CD4-positive, alpha-beta T cell treated with Interleukin-15 for 4 hours (primary cell): ENCODE measurements around the gene VASH1.
A peak's percentile ranks its signal among the peaks of the same experiment; 100 is the strongest.

Experiments
- DNase-seq: peaks from one replicate; pipeline ENCODE4 v3.0.0-alpha.2; 2020; ENCODE audit warnings: low spot score

Gene VASH1

DNA sequence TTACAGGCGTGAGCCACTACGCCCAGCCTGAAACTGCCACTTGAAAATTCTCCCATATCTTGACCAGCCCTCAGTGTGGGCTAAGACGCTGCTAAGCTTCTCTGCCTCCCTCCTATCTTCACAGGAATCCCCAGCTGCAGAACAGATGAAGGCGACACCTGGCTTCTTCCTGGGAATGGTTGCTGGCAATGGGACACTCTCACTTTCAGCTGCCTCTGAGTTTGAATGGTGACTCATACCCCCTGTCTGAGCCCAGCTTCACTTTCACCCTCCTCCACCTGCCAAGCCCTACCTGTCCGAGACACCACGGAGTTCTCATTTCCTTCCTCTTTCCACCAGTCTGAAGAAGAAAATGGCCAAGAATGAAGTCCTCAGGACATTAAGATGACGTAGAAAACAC is 18.3 kb upstream of the VASH1 start:
- no peak for DNase-seq

DNA sequence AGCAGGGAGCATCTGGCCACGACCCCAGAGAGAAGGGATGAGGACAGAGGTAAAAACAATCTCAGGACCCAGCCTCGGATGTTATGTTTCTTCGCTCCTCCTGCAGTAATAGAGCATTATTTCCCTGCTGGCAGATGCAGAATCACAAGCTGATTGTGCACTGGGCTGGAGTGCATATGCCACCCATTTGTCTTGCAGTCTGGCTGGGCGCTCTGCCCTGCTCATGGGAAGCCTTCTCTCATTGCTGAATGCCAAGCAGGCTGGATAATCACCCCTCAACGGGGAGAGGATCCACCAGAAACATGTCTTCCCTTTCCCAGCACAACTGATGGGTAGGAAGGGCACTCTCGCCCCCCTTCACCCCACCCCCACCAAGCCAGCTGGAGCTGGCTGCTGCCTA is 8.5 kb upstream of the VASH1 start:
- no peak for DNase-seq

DNA sequence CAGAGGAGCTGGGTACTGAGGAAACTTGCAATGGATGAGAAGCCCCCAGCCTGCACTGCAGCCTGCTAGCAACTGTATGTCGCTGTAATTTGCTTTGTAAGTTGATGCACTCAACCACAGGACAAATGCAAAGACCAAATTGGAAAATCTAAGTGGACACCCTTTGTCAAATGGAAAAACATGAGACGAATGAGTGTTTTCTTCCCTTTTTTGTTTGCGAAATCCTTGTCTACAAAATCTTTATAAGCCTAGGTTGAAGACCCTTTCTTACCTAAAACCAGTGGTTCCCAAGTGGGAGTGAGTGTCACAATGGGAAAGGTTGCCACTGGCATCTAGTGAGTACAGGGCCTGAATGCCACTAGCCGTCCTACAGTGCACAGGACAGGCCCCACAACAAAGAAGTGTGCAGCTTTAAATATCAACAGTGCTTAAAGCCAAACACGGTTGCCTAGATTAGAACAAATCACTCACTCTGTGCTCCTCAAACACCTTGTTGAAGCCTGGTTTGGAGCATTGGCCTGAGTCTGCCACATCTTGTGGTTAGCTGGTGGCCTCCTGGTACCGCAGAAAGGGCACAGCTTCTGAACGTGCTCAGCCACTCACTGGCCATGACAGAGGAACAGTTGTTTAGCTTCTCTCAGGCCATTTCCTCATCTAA is 7.6 kb upstream of the VASH1 start:
- no peak for DNase-seq

DNA sequence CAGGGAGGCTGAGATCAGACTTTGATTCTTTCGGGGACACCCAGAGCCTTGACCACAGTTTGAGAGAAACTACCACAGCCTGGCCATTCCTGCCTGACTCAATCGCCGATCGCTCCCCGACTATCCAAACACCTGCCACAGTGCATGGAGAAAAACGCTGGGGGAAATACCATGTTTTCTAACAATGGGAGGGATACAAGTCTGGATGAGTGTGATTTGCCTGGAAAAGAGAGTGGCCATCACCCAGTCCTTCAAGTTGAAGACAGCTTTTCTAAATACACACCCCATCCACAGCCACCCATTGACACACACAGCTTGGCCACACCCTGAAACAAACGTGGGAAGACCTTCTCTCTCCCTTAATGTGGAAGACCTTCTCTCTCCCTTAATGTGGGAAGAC is 6.7 kb upstream of the VASH1 start:
- DNase-seq: no peak

DNA sequence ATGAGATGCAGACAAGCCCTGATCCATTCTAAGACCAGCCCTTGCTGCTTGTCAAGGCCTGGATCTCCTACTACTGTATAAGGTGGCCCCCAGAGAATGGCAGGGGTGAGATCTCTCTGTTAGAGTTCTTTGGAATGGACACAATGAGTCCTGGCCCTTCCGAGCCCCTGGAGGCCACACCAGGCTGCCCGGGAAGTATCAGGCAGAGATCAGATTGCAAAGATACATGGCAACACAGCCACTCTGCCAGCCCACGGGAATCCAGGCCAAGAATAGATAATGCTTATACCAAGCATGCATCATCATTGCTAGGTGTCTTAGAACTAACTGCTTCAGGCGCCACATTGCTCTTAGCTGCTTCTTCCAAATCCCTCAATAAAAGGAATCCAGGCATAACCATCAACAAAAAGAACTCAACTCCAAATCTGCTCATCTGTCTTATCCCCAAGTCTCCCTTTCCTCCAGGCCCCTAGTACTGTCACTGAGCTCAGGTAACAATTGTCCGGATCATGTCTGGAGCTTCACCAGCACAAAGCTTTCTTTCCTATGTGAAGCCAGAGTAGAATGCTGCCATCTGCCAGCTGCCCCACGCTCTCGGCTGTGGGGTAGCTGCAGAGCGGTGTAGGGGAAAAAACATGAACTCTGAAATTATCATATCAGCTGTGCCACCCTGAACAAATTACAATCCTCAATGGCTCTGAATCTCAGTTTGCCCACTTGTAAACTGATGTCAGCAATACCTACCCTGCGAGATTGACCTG is 5.5 kb upstream of the VASH1 start:
- no peak for DNase-seq

DNA sequence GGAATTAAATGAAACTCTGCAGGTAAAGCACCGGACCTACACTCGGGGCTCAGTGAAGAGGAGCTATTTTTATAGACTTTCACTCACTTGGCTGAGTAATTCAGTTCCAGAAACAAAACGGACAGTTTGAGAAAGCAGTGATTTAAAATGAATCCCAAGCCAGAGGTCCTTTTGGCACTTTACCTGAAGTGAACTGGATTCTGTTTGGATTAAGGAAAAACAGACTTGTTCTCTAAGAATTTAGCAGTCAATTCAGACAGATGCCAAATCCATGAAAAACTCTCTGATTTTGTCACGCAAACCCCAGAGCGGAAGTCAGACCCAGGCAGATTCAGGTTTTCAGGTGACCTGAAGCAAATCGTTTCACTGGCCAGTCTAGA is 4.9 kb upstream of the VASH1 start:
- no peak for DNase-seq

DNA sequence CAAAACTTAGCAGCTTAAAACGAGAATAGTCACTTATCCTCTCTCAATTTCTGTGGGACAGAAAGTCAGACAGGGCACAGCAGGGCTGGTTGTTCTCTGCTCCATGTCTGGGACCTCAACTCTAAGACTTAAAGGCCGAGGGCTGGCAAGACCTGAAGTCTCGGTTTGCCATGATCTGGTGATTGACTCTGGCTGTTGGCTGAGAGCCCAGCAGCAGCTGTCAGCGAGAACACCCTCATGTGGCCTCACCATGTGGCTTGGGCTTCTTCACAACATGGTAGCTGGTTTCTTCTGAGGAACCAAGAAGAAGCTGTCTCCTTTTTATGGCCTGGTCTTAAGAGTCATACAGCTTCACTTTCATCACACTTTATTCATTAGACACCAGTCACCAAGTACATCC is 1.7 kb upstream of the VASH1 start:
- no peak for DNase-seq

DNA sequence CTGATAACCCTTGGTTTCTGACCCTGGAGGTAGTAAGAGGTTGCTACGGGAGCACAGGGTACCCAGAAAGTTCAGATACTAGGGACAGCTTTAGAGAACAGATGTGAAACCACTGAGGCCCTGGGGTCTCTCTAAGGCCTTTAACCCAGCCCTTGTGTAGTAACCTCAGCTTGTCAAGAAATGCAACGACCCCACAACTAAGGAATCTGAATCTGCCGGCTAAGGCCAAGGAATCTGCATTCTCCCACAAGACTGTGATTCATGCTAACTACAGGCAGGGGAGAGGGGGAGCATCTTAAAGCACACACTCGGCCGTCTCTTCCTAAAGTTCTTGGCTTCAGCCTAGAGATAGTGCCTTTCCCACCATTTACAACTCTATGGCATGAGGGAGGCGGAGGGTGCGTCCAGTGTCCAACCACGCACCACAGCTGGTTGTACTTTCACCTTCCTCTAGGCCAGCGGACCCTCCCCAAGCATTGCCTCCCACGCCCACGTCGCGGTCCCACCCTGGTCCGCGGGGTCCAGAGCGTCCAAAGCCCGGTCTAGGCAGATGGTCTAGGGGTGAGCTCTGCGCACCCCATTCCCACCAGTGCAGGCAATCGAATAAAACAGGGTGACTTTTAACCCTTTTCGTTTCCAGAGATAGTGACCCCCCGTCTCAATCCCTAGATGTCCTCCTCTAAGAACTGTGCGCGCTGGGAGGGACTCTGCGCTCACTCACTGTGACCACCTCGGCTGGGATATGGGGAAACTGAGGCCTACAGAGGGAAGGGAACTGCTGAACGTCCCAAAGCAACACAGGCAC is 735 bp upstream of the VASH1 start:
- DNase-seq: no peak

DNA sequence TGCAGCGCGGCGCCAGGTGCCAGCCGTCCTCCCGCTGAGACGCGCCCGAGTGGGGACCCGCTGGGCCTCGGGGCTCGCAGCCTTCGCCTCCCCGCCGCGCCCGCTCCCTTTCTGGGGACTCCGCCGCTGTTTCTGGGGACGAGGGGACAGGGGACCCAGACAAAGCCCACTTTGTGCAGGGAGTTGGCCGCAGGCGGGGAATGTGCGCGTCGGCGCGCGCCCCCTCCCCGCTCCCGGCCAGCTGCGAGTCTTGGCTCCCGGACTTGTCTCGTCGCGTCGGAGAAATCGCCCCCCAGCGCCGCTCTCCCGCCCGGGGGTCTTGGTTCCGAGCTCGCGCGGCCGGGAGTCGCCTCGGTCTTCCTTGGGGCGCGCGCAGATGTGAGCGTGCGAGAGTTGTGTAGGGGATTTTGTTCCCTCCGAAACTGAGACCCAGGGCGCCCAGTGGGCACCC is 717 bp downstream of the VASH1 start:
- DNase-seq: no peak

DNA sequence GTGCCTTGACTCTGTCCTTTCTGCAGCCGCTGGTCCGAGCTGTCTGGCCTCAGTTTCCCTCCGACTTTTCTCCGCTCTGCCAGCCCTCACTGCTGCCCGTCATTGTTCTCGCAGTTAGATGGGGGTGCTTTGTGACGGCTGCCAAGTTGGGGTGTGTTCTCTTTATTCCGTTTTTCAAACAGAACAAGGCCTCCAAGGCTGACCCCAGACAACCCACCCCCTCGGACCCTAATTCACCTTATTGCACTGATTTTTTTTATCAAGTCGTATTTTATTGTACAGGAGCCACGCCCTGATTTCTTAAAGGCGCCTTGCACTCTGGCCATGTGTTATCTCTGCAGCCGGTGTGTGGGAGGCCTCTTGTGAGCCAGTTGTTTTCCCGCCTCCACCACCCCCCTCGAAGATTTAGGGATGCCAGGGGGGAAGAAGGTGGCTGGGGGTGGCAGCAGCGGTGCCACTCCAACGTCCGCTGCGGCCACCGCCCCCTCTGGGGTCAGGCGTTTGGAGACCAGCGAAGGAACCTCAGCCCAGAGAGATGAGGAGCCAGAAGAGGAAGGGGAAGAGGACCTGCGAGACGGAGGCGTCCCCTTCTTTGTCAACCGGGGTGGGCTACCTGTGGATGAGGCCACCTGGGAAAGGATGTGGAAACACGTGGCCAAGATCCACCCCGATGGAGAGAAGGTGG is 1.3 kb downstream of the VASH1 start:
- DNase-seq: no peak

DNA sequence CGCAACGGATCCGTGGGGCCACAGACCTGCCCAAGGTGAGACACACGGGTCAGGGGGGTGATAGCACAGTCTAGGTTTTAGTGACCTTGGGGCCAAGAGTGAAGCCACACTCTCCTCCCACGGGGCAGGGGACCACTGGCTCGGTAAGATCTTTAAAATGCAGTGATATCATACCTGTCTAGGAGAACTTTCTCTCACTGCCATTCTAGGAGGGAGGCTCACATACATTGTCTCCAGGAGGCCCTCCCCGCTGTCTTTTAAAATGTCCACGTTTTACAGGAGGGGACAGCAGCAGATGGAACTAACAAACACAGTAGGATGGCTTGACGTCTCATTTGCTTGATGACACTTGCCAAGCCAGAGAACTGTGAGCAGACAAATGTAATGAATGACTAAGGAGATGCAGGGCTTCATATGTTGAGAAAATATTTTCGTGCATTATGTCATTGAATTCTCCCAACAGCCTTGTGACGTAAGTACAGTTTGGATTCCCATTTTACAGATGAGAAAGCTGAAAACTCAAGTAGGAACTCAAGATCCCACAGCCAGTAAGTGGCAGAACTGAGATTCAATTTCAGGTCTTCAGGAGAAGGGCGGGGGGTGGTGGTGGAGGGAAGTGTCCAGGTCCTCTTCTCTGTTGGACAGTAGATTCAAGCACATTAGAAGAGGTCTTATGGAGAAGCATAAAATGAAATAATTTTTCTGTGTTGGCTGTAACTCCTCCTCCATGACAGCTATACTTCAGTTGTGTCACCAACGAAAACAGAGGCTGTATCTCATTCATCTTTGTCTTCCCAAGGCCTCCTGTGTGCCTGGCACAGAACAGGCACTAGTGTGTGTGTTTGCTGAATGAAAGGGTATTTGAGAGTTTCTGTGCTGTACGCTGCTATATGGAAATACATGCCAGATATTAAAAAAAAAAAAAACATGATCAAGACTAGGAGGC is 2.1 kb downstream of the VASH1 start:
- no peak for DNase-seq

DNA sequence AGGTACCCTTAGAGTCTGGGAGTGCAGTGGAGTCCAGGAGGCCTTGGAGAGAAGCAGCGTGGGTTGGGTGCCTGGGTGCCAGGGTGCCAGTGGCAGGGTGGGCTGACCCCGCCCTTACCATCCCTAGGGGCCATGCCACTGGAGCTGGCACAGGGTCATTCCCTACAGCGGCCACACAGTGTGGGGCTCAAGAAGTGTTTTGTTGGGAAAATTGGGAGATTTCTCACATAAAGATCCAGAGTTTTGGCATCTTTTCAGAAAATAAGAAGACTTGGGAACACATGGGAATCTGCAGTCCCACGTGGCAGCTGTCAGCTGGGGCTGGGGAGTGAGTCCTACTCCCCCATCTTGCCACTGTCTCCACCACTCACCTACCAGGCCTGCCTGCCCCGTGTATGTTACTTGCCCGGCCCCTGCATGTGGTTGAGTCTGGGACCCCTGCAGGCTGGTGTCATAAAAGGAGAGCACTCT is 4.2 kb downstream of the VASH1 start:
- no peak for DNase-seq

DNA sequence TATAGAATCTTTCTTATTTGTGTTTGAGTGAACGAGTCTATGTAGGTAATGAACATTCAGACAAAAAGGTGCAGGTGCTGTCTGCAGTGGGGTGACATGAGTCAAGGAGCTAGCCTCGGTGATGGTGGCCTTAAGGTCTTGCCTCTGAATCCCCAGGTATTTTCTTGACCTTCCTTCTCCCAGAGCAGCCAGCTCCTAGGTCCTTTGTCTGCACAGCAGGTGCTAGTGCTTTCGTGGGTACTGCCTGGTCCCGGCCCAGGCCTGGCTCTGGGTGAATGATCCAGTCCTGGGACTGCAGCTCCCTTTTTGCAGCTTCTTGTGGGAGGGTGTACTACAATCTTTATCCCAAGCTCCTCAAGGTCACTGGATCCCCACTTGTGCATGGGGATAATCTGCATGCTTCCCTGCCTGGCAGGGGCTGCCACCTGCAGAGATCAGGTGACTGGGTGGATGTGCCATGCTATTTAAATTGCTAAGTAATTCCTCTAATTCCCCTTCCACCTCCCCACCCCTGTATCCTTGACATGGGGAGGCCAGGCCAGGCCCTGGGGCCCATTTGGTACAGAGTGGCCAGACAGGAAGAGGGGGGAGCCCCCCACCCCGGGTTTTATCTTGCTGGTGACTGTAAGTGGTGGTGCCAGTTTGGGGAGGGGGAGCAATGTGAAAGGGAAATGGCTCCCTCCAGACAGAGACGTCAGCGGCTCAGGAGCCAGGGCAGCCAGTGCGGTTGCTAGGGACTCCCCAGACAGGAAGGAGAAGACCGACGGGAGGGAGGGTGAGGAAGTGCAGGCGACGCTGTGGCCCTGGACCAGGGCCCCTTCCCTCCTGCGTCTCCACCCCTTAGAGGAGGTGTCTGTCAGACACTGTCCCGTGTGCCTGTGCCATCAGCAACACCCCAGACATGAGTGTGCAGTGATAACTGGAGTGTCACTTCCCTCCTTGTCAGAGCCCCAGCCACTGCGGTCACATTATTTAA is 6.7 kb downstream of the VASH1 start:
- peak; percentile 85 for DNase-seq

DNA sequence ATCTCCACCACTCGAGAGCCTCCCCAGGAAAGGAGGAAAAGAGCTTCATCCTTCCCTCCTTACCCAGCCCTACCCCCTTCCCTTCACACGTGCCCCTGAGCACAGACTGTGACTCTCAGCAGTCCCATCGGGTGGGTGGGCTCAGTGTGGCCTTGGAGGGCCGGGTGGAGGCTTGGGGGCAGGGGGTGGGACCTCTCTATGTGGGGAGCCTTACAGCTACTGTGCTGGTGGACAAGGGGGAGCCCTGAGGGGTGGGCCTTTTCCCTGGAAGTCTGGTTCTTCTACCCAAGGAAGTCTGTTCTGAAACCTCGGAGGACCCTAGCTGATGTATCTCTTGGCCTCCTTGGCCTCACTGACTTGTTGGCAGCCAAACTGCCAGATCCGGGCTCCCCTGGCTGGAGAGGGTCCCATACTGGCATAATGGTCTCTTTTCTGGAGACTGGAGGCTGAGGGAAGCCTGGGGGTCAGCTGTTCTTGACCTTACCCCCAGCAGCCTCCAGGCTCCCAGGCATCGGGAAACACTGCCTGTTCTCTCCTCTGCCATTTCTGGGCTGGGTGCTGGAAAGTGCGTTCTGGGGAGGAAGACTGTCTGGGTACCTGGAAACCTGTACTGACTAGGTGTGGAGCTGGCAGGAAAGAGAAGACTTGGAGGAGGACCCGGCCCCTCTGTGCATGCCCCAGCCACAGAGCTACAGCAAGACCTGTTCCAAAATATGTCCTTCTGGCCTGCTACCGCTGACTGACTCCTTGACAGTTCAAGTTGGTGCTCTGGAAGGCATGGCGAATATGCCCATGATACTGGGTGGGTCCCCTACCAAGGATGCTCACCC is 7.6 kb downstream of the VASH1 start:
- no peak for DNase-seq

DNA sequence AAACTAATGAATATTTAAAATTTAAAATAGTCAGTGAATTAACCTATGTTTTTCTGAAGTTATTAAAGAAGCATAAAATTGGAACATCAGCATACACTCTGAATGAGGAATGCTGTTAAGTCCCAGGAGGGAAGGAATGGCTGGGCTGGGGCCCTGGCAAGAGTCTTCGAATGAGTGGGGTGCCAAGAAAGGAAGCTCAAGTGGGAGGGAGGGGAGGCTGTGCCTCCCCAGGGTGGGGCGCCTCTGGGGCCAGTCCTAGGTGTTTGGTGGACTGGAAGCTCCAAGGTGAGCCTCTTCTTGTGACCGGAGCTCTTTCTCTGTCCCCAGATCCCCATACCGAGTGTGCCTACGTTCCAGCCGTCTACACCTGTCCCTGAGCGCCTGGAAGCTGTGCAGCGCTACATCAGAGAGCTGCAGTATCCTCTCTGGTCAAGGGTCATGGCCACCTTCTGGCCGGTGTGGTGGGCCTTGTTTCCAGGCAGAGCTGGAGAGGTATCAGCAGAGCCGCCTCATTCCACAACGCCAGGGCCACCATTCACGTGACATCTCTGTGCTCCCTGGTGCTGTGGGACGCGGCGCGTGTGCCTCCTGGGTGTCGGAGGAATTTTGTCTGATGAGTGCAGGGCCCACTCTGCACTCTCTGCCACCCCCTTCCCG is 8.5 kb downstream of the VASH1 start:
- DNase-seq: no peak

DNA sequence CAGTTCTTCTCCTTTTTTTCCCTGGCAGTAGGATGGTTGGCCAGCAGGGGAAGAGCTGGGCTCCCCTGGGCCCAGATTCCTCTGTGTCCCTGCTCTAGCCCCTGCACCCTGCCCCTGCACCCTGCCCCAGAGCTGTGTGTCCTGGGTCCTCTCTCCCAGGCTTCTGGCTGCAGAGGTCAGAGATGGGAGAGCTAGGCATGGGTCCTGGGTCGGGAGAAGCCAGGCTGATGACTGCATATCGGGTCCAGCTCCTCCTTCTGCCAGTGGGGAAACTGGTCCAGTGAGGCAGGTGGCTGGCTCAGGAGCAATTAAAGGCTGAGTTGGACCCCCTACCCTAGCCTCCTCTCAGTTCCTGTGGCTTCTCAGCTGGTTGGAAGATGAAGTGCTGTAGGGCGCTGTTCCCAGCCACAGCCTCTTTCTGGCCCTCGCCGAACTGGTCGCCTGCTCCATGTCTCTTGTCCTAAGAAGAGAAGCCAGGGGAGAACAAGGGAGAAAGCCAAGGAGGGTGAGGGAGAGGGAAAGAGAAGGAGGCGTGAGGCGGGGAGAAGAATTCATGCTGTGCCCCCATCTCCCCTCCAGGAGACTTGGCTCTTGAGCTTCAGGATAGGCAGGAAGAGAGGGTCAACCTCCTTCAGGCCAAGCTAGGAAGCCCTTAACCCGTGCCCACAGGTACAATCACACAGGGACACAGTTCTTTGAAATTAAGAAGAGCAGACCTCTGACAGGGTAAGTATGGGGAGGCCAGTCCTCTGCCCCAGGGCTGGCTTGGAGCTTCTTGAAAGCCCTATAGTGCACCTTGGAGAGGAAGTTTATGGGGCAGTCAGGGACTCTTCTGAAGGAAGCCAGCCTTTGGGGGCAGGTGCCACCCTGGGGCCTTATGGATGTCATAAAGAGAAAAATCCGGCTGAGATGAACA is 9.5 kb downstream of the VASH1 start:
- no peak for DNase-seq

DNA sequence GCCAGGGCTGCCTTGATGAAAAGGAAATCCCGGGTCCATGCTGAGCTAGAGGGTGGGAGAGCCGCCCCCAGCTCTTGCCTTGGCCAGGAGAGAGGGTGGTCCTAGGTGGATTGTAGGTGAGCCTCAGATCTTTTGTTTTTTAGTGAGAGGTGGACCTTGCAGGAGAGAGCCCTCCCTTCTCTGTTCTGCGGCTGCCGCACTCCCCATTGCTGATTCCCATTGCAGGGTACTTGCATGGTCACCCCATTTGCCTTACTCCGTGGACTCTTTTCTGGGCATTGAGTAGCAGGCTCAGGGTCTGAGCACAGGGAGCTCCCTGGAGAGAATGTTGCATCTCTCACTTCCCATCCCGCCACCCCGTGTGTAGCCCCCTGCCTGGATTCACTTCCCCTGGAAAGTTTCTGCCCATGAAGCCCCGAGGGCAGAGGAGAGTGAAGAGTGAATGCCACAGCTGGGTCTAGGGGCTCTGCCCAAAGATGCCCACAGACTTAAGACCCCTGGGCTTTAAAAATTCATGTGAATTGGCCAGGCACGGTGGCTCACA is 10.2 kb downstream of the VASH1 start:
- no peak for DNase-seq
